OCI-LY1 (cell line): ENCODE measurements around the gene OXCT1.

Experiments used
- H2AFZ ChIP-seq: fragments of 200-600 bp; sonication (generic), shearing (Covaris generic); 2 replicates; pipeline ENCODE4 v1.6.0; 2014; ENCODE audit warnings: antibody characterized with exemption, mild to moderate bottlenecking, low read length
- H3F3A ChIP-seq: fragments of 200-600 bp; sonication (generic), shearing (Covaris generic); 2 replicates; pipeline ENCODE4 v1.6.0; 2014; ENCODE audit warnings: mild to moderate bottlenecking, antibody characterized with exemption, low read length, moderate library complexity; ENCODE audit not compliant: insufficient read depth
- H3K27ac ChIP-seq: fragments of 200-600 bp; sonication (generic); 2 replicates; pipeline ENCODE4 v1.5.1; 2014; ENCODE audit warnings: low read length, mixed run types, mild to moderate bottlenecking, low read depth; ENCODE audit not compliant: poor library complexity, severe bottlenecking
- H3K27me3 ChIP-seq: fragments of 200-600 bp; sonication (generic); 2 replicates; pipeline ENCODE4 v1.6.0; 2014; ENCODE audit warnings: antibody characterized with exemption, mild to moderate bottlenecking, low read length, moderate library complexity; ENCODE audit not compliant: insufficient read depth
- H3K36me3 ChIP-seq: fragments of 200-600 bp; sonication (generic); 2 replicates; pipeline ENCODE4 v1.6.1; 2014; ENCODE audit warnings: mild to moderate bottlenecking, antibody characterized with exemption, low read length, moderate library complexity, mixed read lengths; ENCODE audit not compliant: insufficient read depth
- H3K4me1 ChIP-seq: fragments of 200-600 bp; sonication (generic); 2 replicates; pipeline ENCODE4 v1.5.1; 2014; ENCODE audit warnings: mild to moderate bottlenecking, low read length, moderate library complexity; ENCODE audit not compliant: insufficient read depth, severe bottlenecking
- H3K4me2 ChIP-seq: fragments of 200-600 bp; sonication (generic), shearing (Covaris generic); 2 replicates; pipeline ENCODE4 v1.6.1; 2014; ENCODE audit warnings: low read length
- H3K4me3 ChIP-seq: fragments of 200-600 bp; sonication (generic); 2 replicates; pipeline ENCODE4 v1.5.1; 2014; ENCODE audit warnings: low read length, low read depth, mild to moderate bottlenecking, mixed read lengths; ENCODE audit not compliant: poor library complexity, severe bottlenecking
- H3K79me2 ChIP-seq: fragments of 200-600 bp; shearing (Covaris generic); 2 replicates; pipeline ENCODE4 v1.6.1; 2016; ENCODE audit warnings: mixed run types, low read length, mixed read lengths; ENCODE audit not compliant: insufficient read depth
- H3K9ac ChIP-seq: fragments of 200-600 bp; sonication (generic), shearing (Covaris generic); 2 replicates; pipeline ENCODE4 v1.6.1; 2014; ENCODE audit warnings: mild to moderate bottlenecking, low read length, mixed read lengths
- H3K9me2 ChIP-seq: fragments of 200-600 bp; sonication (generic), shearing (Covaris generic); 2 replicates; pipeline ENCODE4 v1.6.1; 2014; ENCODE audit warnings: low read depth, mild to moderate bottlenecking, low read length, mixed read lengths
- H3K9me3 ChIP-seq: fragments of 200-600 bp; shearing (Covaris generic); 2 replicates; pipeline ENCODE4 v1.6.1; 2014; ENCODE audit warnings: low read length, mixed read lengths
- H4K20me1 ChIP-seq: fragments of 200-600 bp; sonication (generic), shearing (Covaris generic); 2 replicates; pipeline ENCODE4 v1.6.0; 2016; ENCODE audit warnings: mild to moderate bottlenecking, low read length; ENCODE audit not compliant: insufficient read depth
- CTCF ChIP-seq: fragments of 200-600 bp; sonication (generic), shearing (Covaris generic); IDR thresholded peaks from 2 replicates; pipeline ENCODE4 v1.5.1; 2017; ENCODE audit warnings: mild to moderate bottlenecking, antibody characterized with exemption, low read length, moderate library complexity, mixed read lengths
- EZH2 ChIP-seq: fragments of 200-600 bp; sonication (generic), shearing (Covaris generic); IDR thresholded peaks from 2 replicates; pipeline ENCODE4 v1.8.0; 2017; ENCODE audit warnings: borderline replicate concordance, mixed run types, mild to moderate bottlenecking, antibody characterized with exemption, low read length, moderate library complexity, mixed read lengths

Gene OXCT1

GRCh38 chr5:41870627-41871048 is 413 bp upstream of the OXCT1 start:
- Histone ChIP-seq H3K79me2 (peaks cover 40% of the 10 kb centered on the region), H3K9me2 (no peaks in the 10 kb centered on the region), H3F3A (no peaks in the 10 kb centered on the region), H3K36me3 (no peaks in the 10 kb centered on the region), H3K9ac (peak overlapping the region; percentile 94), H3K4me1 (peaks cover 31% of the 10 kb centered on the region), H4K20me1 (no peaks in the 10 kb centered on the region), H3K27me3 (no peaks in the 10 kb centered on the region), H3K4me2 (peak overlapping the region; percentile 80), H3K27ac (peak overlapping the region; percentile 51), H2AFZ (peak overlapping the region; percentile 32), H3K4me3 (peak overlapping the region; percentile 89), H3K9me3 (no peaks in the 10 kb centered on the region)
- no peak for TF ChIP-seq CTCF
- no peak for TF ChIP-seq EZH2

DNA sequence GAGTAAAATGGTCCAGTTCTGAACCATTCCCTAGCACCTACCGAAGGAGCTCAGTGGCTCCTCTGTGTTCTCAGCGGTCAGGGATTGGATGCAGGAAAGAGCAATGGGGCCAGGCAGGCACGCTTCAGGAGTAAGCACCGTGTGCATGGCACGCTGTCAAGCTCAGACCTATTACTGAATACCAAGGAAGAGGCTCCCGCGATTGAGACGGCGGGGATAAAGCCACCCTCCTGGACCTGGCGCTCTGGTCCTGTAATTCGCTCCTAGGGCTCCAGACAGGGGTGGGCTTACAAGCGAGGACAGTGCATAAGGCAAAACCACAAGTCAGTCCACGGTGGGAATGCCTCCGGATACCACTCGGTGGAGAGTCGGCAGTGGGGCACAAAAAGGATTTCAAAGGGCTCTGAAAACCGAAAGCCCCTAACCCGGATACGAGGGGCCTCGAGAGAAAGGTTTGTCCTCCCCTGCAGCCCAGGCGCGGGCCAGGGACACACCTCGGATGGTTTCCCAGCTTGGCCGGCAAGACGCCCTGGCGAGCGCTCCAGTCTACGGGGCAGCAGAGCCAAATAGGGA is 988 bp downstream of the OXCT1 start:
- Histone ChIP-seq H3K79me2 (peaks cover 54% of the 10 kb centered on the region), H3K4me3 (peak overlapping the region; percentile 89), H3K27me3 (no peaks in the 10 kb centered on the region), H3F3A (no peaks in the 10 kb centered on the region), H3K4me1 (peaks cover 38% of the 10 kb centered on the region), H3K27ac (peak overlapping the region; percentile 59), H3K4me2 (peak overlapping the region; percentile 80), H3K9me3 (no peaks in the 10 kb centered on the region), H3K36me3 (no peaks in the 10 kb centered on the region), H4K20me1 (no peaks in the 10 kb centered on the region), H3K9me2 (no peaks in the 10 kb centered on the region), H2AFZ (no peak overlapping the region), H3K9ac (peak overlapping the region; percentile 94)
- TF ChIP-seq EZH2, result no peak
- TF ChIP-seq CTCF, result no peak

DNA sequence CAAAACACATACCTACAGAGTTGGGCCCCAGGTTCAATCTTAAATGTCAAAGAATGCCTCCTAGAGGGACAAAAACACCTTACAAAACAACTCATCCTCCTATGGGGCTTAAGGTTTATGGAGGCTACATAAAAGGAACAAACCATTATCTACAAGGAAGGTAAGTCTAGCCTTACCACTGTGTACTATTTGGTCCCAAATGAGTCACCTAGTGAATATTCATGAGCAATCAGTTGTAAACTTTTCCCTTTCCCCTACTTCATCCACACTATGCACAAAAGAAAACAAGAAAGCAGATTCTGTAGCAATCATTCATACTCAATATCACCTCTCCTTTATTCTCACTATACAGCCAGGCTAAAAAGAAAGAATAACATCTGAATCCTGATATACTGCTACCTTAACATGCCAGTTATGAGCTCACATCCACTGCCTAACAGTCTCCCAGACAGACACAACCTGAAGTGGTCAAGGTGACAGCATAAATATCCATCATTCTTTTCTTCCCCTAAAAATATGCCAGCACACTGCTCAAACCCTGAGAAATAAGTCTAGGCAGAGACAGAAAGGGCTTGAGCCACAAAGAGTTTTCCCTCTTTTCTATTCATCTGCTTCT is 6.2 kb downstream of the OXCT1 start:
- Histone ChIP-seq H3K36me3 (peaks cover 29% of the 10 kb centered on the region; the same call in 1 of the 2 replicates), H3K27ac (no peak overlapping the region), H3K4me1 (peaks cover 23% of the 10 kb centered on the region), H3K27me3 (no peaks in the 10 kb centered on the region), H3F3A (no peaks in the 10 kb centered on the region), H2AFZ (no peak overlapping the region), H3K9ac (no peak overlapping the region), H4K20me1 (no peaks in the 10 kb centered on the region), H3K9me3 (no peaks in the 10 kb centered on the region), H3K9me2 (no peaks in the 10 kb centered on the region), H3K79me2 (peaks cover 60% of the 10 kb centered on the region), H3K4me2 (no peak overlapping the region), H3K4me3 (no peak overlapping the region)
- no peak for TF ChIP-seq CTCF
- TF ChIP-seq EZH2, result no peak
